Measurements from ENCODE around the gene EN1. TPM values are rescaled to one million over a fixed set of nuclear protein-coding genes. Genes with fewer than 3 reads are reported as not detected.

EN1 gene
- total and polyA plus RNA-seq, 2 of the 13 experiments (the other 11 are each of a cell fraction or from before 2014, with no cell fraction given): not detected

DNA sequence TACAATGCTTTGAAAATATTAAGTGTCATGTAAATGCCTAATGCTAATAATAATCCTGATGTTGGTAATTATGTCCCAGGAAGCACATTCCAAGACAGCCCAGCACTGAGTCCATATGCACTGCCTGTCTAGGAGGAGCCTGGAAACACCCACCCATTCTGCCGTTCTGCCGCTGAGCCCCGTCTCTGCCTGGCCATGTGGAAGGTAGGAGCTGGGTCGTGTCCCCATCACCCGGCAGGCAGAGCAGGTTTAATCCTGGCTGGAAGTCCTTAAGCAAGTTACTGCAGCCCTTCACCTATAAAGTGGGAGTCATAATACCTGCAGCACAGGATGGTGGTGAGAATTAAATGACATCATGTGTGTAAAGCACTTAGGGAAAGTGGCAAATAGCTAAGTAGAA is 13.1 kb upstream of the EN1 start:
- ATAC-seq (no peak), DNase-seq (ENCODE audit: low spot score) (no peak), FAIRE-seq (no peak)
- no peak overlapping the region for H3K4me2 ChIP-seq (ENCODE audit: low read depth, low read length)
- no peak overlapping the region for H3K4me3 ChIP-seq (replicated peaks in 1 of 3; ENCODE audit: insufficient read depth in 1 of 3, low read depth in 2 of 3, low read length in 3 of 3)
- ChIA-PET POLR2A (no interaction called here), CTCF (ENCODE audit: low intra/inter-chr PET ratio, low total read pairs) (no interaction called here)
- WGBS (ENCODE audit: low lambda C conversion rate): 11% methylated on average over 5 of the region's 5 CpGs
- no peaks in the 10 kb centered on the region for H3K79me2 ChIP-seq (ENCODE audit: insufficient read depth, low read length)
- no peaks in the 10 kb centered on the region for H4K20me1 ChIP-seq (ENCODE audit: insufficient read depth, low read length)
- H3K9me3 ChIP-seq (ENCODE audit: low read length): no peaks in the 10 kb centered on the region
- intact Hi-C loops (cut with micrococcal nuclease; ENCODE audit: unreplicated experiment) (loop anchor here (5.0 kb wide), 1 partner anchor 813 kb away; no protein-coding TSS in a partner anchor), in situ Hi-C loops (cut with HindIII; ENCODE audit: extremely low pct_ligation_motif_present, low pct_unique_long_range_greater_than_20kb) (loop anchor here (5.0 kb wide), 1 partner anchor 638 kb away; no protein-coding TSS in a partner anchor)
- H3K36me3 ChIP-seq (replicated peaks in 1 of 2; ENCODE audit: control insufficient read depth in 1 of 2, insufficient read depth in 2 of 2, low read length in 2 of 2): no peaks in the 10 kb centered on the region
- no peak overlapping the region for H2AFZ ChIP-seq (ENCODE audit: low read length)
- no peak overlapping the region for H3K9ac ChIP-seq (ENCODE audit: insufficient read depth, low read depth, low read length)
- BruUV-seq (replicated peaks): no TSS peak
- peaks cover 16 to 74% of the 10 kb centered on the region in 2 experiments for H3K27me3 ChIP-seq (ENCODE audit: control insufficient read depth in 1 of 2, insufficient read depth in 2 of 2, low read length in 2 of 2)
- H3K27ac ChIP-seq (ENCODE audit: extremely low read length, insufficient read depth, low read length): no peak overlapping the region
- no peaks in the 10 kb centered on the region for H3K4me1 ChIP-seq (ENCODE audit: insufficient read depth, low read length)
- TF ChIP-seq ZNF441 (CRISPR knock-in tag; IDR thresholded peaks at IDR 0.05; ENCODE audit: borderline replicate concordance): no peak
- no peak for TF ChIP-seq ZNF549 (CRISPR knock-in tag; IDR thresholded peaks at IDR 0.05)
- no peak for TF ChIP-seq ZFP41 (CRISPR knock-in tag; IDR thresholded peaks at IDR 0.05; ENCODE audit: borderline replicate concordance)
- TF ChIP-seq ZNF431 (CRISPR knock-in tag; IDR thresholded peaks at IDR 0.05; ENCODE audit: borderline replicate concordance, low read depth): no peak
- TF ChIP-seq, protein P1, sequence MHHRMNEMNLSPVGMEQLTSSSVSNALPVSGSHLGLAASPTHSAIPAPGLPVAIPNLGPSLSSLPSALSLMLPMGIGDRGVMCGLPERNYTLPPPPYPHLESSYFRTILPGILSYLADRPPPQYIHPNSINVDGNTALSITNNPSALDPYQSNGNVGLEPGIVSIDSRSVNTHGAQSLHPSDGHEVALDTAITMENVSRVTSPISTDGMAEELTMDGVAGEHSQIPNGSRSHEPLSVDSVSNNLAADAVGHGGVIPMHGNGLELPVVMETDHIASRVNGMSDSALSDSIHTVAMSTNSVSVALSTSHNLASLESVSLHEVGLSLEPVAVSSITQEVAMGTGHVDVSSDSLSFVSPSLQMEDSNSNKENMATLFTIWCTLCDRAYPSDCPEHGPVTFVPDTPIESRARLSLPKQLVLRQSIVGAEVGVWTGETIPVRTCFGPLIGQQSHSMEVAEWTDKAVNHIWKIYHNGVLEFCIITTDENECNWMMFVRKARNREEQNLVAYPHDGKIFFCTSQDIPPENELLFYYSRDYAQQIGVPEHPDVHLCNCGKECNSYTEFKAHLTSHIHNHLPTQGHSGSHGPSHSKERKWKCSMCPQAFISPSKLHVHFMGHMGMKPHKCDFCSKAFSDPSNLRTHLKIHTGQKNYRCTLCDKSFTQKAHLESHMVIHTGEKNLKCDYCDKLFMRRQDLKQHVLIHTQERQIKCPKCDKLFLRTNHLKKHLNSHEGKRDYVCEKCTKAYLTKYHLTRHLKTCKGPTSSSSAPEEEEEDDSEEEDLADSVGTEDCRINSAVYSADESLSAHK (CRISPR knock-in tag; IDR thresholded peaks at IDR 0.05; ENCODE audit: borderline replicate concordance): no peak
- TF ChIP-seq ZFY (CRISPR knock-in tag; IDR thresholded peaks at IDR 0.05): no peak
- no peak for TF ChIP-seq GATA4 (IDR thresholded peaks at IDR 0.05; ENCODE audit: borderline replicate concordance, low read depth)
- TF ChIP-seq GABPA (IDR thresholded peaks at IDR 0.05; ENCODE audit: low read depth, low read length): no peak
- no peak for TF ChIP-seq GABPA (CRISPR knock-in tag; IDR thresholded peaks at IDR 0.05; ENCODE audit: low read depth)
- no peak for TF ChIP-seq AGO1 (IDR thresholded peaks at IDR 0.05; ENCODE audit: low read depth, low read length, poor library complexity, severe bottlenecking)
- no peak for TF ChIP-seq ZNF569 (CRISPR knock-in tag; IDR thresholded peaks at IDR 0.05; ENCODE audit: borderline replicate concordance)
- TF ChIP-seq, protein P2, sequence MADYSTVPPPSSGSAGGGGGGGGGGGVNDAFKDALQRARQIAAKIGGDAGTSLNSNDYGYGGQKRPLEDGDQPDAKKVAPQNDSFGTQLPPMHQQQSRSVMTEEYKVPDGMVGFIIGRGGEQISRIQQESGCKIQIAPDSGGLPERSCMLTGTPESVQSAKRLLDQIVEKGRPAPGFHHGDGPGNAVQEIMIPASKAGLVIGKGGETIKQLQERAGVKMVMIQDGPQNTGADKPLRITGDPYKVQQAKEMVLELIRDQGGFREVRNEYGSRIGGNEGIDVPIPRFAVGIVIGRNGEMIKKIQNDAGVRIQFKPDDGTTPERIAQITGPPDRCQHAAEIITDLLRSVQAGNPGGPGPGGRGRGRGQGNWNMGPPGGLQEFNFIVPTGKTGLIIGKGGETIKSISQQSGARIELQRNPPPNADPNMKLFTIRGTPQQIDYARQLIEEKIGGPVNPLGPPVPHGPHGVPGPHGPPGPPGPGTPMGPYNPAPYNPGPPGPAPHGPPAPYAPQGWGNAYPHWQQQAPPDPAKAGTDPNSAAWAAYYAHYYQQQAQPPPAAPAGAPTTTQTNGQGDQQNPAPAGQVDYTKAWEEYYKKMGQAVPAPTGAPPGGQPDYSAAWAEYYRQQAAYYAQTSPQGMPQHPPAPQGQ (CRISPR knock-in tag; IDR thresholded peaks at IDR 0.05; ENCODE audit: borderline replicate concordance): no peak
- TF ChIP-seq, protein P3, sequence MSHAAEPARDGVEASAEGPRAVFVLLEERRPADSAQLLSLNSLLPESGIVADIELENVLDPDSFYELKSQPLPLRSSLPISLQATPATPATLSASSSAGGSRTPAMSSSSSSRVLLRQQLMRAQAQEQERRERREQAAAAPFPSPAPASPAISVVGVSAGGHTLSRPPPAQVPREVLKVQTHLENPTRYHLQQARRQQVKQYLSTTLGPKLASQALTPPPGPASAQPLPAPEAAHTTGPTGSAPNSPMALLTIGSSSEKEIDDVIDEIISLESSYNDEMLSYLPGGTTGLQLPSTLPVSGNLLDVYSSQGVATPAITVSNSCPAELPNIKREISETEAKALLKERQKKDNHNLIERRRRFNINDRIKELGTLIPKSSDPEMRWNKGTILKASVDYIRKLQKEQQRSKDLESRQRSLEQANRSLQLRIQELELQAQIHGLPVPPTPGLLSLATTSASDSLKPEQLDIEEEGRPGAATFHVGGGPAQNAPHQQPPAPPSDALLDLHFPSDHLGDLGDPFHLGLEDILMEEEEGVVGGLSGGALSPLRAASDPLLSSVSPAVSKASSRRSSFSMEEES (CRISPR knock-in tag; IDR thresholded peaks at IDR 0.05): no peak
- TF ChIP-seq, protein P4, sequence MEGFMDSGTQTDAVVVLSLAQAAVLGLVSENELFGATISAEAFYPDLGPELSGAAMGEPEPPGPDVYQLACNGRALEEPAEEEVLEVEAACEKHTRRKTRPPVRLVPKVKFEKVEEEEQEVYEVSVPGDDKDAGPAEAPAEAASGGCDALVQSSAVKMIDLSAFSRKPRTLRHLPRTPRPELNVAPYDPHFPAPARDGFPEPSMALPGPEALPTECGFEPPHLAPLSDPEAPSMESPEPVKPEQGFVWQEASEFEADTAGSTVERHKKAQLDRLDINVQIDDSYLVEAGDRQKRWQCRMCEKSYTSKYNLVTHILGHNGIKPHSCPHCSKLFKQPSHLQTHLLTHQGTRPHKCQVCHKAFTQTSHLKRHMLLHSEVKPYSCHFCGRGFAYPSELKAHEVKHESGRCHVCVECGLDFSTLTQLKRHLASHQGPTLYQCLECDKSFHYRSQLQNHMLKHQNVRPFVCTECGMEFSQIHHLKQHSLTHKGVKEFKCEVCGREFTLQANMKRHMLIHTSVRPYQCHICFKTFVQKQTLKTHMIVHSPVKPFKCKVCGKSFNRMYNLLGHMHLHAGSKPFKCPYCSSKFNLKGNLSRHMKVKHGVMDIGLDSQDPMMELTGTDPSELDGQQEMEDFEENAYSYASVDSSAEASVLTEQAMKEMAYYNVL (CRISPR knock-in tag; IDR thresholded peaks at IDR 0.05; ENCODE audit: borderline replicate concordance): no peak
- TF ChIP-seq CBX5 (CRISPR knock-in tag; IDR thresholded peaks at IDR 0.05; ENCODE audit: borderline replicate concordance): no peak
- TF ChIP-seq TMF1 (CRISPR knock-in tag; IDR thresholded peaks at IDR 0.05; ENCODE audit: low read depth): no peak
- TF ChIP-seq RCOR2 (CRISPR knock-in tag; IDR thresholded peaks at IDR 0.05): no peak
